ENCODE measurements around the gene AP5S1.
"Not testable (repeated sequence)": the region's sequence is repeated elsewhere in the genome, so short reads cannot be mapped to it uniquely, and the experiment has no call there.

AP5S1 gene

DNA sequence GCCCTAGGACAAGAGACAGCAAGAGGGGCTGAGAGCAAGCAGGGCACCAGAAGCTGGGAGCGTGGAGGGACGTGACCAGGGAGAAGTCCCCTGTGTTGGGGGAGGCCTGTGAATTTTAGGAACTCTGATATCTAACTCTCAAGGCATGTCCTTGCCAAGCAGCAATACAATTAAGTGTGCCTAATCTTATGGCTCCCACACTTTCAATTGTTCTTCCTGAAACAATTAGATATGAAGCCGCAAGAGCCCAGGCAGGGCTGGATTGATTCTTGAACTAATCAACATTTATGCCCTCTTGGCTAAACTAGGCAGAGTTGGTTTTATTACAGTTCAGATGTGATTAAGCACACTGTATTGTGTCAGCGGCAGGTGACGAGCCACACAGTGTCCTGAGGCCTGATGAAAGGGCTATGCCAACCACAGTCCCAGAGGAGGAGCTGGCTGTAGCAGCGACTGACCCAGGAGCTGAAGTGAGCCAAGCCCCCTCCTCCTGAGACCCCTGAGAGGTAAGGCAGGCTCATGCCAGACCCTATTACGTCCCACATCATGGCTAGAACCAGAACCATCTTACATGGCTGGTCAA lies 22.1 kb downstream of the AP5S1 start:
- no peak for DNase-seq (ENCODE audit: low read depth)
- no peak overlapping the region for H3K4me3 ChIP-seq (ENCODE audit: control insufficient read depth, low read depth, low read length)
- TF ChIP-seq, protein P1, sequence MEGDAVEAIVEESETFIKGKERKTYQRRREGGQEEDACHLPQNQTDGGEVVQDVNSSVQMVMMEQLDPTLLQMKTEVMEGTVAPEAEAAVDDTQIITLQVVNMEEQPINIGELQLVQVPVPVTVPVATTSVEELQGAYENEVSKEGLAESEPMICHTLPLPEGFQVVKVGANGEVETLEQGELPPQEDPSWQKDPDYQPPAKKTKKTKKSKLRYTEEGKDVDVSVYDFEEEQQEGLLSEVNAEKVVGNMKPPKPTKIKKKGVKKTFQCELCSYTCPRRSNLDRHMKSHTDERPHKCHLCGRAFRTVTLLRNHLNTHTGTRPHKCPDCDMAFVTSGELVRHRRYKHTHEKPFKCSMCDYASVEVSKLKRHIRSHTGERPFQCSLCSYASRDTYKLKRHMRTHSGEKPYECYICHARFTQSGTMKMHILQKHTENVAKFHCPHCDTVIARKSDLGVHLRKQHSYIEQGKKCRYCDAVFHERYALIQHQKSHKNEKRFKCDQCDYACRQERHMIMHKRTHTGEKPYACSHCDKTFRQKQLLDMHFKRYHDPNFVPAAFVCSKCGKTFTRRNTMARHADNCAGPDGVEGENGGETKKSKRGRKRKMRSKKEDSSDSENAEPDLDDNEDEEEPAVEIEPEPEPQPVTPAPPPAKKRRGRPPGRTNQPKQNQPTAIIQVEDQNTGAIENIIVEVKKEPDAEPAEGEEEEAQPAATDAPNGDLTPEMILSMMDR (IDR thresholded peaks at IDR 0.05; ENCODE audit: control insufficient read depth, insufficient read depth, low read depth, low read length, missing control alignments) = no peak

DNA sequence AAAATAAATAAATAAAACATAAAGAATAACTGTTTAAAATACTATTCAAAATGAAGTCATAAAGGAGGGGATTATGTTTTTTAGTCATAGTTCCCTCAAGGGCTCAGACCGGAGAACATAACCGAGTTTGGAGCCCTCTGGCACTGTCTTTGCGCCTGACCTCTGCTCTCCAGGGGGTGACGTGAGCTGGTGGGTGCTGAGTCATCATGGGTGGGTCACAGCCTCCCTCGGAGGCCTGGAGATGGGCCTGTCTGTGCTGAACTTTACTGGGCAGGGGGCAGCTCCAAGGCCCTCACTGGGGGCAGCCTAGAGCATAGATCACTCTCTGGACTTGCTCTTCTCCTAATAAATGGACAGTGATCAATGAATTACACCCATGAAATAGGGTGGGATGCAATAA lies 23.1 kb downstream of the AP5S1 start:
- TF ChIP-seq, protein P1 (IDR thresholded peaks at IDR 0.05; ENCODE audit: control insufficient read depth, insufficient read depth, low read depth, low read length, missing control alignments) = no peak
- DNase-seq (ENCODE audit: low read depth) = peak; percentile 17
- H3K4me3 ChIP-seq (ENCODE audit: control insufficient read depth, low read depth, low read length) = no peak overlapping the region

DNA sequence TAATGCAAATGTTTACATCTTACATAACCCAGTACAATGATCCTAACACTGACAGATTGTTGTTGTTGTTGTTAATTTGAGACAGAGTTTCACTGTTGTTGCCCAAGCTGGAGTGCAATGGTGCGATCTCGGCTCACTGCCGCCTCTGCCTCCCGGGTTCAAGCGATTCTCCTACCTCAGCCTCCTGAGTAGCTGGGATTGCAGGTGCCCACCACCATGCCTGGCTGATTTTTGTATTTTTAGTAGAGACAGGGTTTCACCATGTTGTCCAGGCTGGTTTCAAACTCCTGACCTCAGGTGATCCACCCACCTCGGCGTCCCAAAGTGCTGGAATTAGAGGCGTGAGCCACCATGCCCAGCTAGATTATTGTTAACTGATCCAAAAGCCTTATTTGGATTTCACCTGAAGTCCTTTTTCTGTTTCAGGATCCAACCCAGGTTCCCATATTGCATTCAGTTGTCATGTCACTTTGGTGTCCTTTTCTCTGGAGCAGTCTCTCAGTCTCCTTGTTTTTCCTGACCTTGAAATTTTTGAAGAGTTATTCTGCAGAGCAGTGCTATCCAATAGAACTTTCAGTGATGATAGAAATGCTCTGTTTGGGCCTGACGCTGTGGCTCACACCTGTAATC lies 23.8 kb downstream of the AP5S1 start:
- not testable (repeated sequence) for DNase-seq (ENCODE audit: low read depth); H3K4me3 ChIP-seq (ENCODE audit: control insufficient read depth, low read depth, low read length)

DNA sequence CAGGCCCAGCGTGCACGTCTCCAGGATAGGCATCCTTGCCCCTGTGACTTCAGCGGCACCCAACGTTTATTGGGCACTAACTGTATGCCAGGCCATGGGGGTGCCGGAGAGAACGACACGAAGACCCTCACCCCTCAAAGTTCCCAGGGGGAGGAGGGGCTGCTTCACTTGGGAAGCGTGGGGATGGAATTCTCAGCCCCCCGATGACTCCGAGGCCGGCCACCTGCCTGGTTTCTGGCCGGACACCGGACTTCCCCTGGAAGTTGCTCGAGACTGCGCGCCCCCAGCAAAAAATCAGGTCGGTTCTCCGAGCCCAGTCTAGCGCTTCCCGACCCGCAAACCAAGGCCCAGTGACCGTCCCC lies 26.0 kb downstream of the AP5S1 start:
- DNase-seq (ENCODE audit: low read depth) = no peak
- TF ChIP-seq, protein P1 (IDR thresholded peaks at IDR 0.05; ENCODE audit: control insufficient read depth, insufficient read depth, low read depth, low read length, missing control alignments) = no peak
- peak overlapping the region; percentile 84 for H3K4me3 ChIP-seq (ENCODE audit: control insufficient read depth, low read depth, low read length)

DNA sequence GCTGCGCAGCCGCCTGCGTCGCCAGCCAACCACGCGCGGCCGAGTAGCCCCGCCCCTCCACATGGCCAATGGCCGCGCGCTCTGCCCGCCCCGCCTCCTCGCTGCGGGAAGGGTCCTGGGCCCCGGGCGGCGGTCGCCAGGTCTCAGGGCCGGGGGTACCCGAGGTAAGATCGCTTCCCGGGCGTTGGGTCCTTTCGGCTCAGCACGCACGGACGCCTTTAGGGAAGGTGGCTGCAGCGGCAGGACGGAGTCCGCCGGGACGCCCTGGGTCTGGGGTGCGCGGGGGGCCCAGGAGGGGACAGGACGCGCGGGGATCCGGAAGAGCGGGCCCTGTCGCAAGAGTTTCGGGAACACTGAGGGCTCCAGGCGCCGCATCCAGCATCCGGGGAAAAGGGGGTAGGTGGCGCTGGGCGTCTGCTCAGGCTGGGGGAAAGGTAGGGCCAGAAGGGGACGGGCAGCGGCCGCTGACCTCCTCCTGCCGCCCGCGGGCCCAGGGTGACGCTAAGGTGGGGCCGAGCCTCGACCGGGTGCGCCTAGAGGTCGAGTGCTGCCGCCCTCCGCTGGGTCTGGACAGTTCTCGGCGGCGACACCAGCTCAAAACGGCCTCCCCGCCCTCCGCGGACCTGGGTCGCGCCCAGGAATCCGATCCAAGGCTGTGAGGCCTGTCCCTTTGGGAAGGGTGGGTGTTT lies 26.5 kb downstream of the AP5S1 start, which contains the start of gene MAVS:
Gene MAVS, plus strand, starts transcription at position 95 of the 689 bp plus-strand sequence. CDS start 7,791 bp downstream, outside the sequence.
- DNase-seq (ENCODE audit: low read depth) = no peak
- TF ChIP-seq, protein P1 (IDR thresholded peaks at IDR 0.05; ENCODE audit: control insufficient read depth, insufficient read depth, low read depth, low read length, missing control alignments) = no peak
- peak within 1 kb of the TSS; percentile 84 for H3K4me3 ChIP-seq (ENCODE audit: control insufficient read depth, low read depth, low read length)

DNA sequence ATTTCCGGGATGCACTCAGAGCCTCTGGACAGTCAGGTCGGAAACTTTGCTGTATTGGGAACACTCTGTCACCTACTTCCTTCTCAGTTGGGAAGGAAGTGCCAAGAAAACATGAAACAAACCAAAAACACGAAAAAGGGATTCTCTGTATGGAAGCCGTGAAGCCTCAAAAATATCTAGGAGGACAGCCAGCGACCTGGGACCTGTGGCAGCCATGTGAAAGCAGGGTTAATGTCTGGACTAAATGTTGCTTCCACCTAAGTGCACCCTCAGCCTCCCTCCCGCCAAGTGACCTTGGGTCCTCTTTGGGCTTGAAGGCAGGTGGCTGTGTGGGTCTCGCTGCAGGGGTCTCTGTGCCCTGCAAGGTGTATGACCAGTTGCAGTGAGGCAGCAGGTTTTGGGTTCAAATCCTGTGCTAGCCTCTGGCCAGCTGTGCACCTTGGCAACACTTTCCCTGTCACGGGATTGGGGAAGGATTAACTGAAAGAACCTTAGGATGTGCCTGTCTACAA lies 27.1 kb downstream of the AP5S1 start:
- H3K4me3 ChIP-seq (ENCODE audit: control insufficient read depth, low read depth, low read length) = peak overlapping the region; percentile 84
- TF ChIP-seq, protein P1 (IDR thresholded peaks at IDR 0.05; ENCODE audit: control insufficient read depth, insufficient read depth, low read depth, low read length, missing control alignments) = no peak
- no peak for DNase-seq (ENCODE audit: low read depth)

DNA sequence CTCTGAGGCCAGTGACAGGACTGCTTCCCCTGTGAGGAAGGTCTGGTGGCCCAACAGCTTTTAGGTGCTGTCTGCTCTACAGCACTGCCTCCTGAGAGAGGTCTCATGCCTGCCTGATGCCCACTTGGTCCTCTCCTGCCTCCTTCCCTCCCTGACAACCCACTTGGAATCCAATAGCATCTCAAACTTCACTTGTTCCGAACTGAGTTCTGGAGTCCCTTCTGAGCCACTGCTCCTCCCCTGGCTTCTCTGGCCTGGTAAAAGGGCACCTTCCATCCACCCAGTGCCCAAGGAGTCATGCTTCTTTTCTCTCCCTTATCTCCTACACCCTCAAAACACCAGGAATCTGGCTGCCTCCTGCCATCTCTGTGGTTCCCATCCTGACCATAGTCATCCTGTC lies 28.2 kb downstream of the AP5S1 start:
- DNase-seq (ENCODE audit: low read depth) = no peak
- H3K4me3 ChIP-seq (ENCODE audit: control insufficient read depth, low read depth, low read length) = no peak overlapping the region
- TF ChIP-seq, protein P1 (IDR thresholded peaks at IDR 0.05; ENCODE audit: control insufficient read depth, insufficient read depth, low read depth, low read length, missing control alignments) = no peak

Data from AG09309 (cell line).